ENCODE results near the gene RHOB.
"Not testable (repeated sequence)": the region's sequence is repeated elsewhere in the genome, so short reads cannot be mapped to it uniquely, and the experiment has no call there.

RHOB gene

GRCh38 chr2:20422402-20423271, 24.2 kb upstream of the RHOB start:
- DNase-seq (ENCODE audit: low read depth in 2 of 2), result no peak

GRCh38 chr2:20423359-20423758, 23.5 kb upstream of the RHOB start:
- no peak for DNase-seq (ENCODE audit: low read depth in 2 of 2)

- no peak for DNase-seq (ENCODE audit: low read depth in 2 of 2)
Measured at GRCh38 chr2:20423847-20424246, 23.0 kb upstream of the RHOB start.

- no peak for DNase-seq (ENCODE audit: low read depth in 2 of 2)
Measured at GRCh38 chr2:20424300-20425290, 22.3 kb upstream of the RHOB start.

- no peak for DNase-seq (ENCODE audit: low read depth in 2 of 2)
Measured at GRCh38 chr2:20425371-20425881, 21.4 kb upstream of the RHOB start.

GRCh38 chr2:20425884-20426283, 21.0 kb upstream of the RHOB start:
- DNase-seq (ENCODE audit: low read depth in 2 of 2), result no peak

- no peak for DNase-seq (ENCODE audit: low read depth in 2 of 2)
Measured at GRCh38 chr2:20427931-20428526, 18.8 kb upstream of the RHOB start.

- DNase-seq (ENCODE audit: low read depth in 2 of 2), result no peak
Measured at GRCh38 chr2:20428717-20429490, 18.0 kb upstream of the RHOB start.

GRCh38 chr2:20429528-20429927, 17.3 kb upstream of the RHOB start:
- no peak for DNase-seq (ENCODE audit: low read depth in 2 of 2)

- DNase-seq (ENCODE audit: low read depth in 2 of 2), result no peak
Measured at GRCh38 chr2:20430035-20430434, 16.8 kb upstream of the RHOB start.

GRCh38 chr2:20430461-20431300, 16.2 kb upstream of the RHOB start:
- DNase-seq (ENCODE audit: low read depth in 2 of 2), result no peak

- DNase-seq (ENCODE audit: low read depth in 2 of 2), result no peak
Measured at GRCh38 chr2:20431301-20431698, 15.6 kb upstream of the RHOB start.

- no peak for DNase-seq (ENCODE audit: low read depth in 2 of 2)
Measured at GRCh38 chr2:20431772-20432171, 15.1 kb upstream of the RHOB start.

- no peak for DNase-seq (ENCODE audit: low read depth in 2 of 2)
Measured at GRCh38 chr2:20432714-20433113, 14.2 kb upstream of the RHOB start.

- no peak for DNase-seq (ENCODE audit: low read depth in 2 of 2)
Measured at GRCh38 chr2:20433249-20433648, 13.6 kb upstream of the RHOB start.

GRCh38 chr2:20433946-20434553, 12.8 kb upstream of the RHOB start:
- DNase-seq (ENCODE audit: low read depth in 2 of 2), result no peak

- no peak for DNase-seq (ENCODE audit: low read depth in 2 of 2)
Measured at GRCh38 chr2:20434588-20435294, 12.1 kb upstream of the RHOB start.

GRCh38 chr2:20435456-20435855, 11.4 kb upstream of the RHOB start:
- DNase-seq (ENCODE audit: low read depth in 2 of 2), result not testable (repeated sequence)

Data from activated CD8-positive, alpha-beta memory T cell treated with anti-CD3 and anti-CD28 coated beads for 4 hours (primary cell).